ENCODE results near the gene SORCS3.

GRCh38 chr10:104842704-104843103 lies 201.6 kb downstream of the SORCS3 start:
- TF ChIP-seq, protein P1, sequence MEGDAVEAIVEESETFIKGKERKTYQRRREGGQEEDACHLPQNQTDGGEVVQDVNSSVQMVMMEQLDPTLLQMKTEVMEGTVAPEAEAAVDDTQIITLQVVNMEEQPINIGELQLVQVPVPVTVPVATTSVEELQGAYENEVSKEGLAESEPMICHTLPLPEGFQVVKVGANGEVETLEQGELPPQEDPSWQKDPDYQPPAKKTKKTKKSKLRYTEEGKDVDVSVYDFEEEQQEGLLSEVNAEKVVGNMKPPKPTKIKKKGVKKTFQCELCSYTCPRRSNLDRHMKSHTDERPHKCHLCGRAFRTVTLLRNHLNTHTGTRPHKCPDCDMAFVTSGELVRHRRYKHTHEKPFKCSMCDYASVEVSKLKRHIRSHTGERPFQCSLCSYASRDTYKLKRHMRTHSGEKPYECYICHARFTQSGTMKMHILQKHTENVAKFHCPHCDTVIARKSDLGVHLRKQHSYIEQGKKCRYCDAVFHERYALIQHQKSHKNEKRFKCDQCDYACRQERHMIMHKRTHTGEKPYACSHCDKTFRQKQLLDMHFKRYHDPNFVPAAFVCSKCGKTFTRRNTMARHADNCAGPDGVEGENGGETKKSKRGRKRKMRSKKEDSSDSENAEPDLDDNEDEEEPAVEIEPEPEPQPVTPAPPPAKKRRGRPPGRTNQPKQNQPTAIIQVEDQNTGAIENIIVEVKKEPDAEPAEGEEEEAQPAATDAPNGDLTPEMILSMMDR (IDR thresholded peaks at IDR 0.05) = no peak
- TF ChIP-seq POLR2AphosphoS5 (IDR thresholded peaks at IDR 0.05; ENCODE audit: low read depth, low read length) = no peak
- no peak for TF ChIP-seq SIN3A (IDR thresholded peaks at IDR 0.05; ENCODE audit: borderline replicate concordance, insufficient read depth, low read depth, low read length)
- no peak for TF ChIP-seq TCF7L2 (IDR thresholded peaks at IDR 0.05; ENCODE audit: low read depth, low read length)
